HCT116 (cell line): Measurements from ENCODE around the gene FHOD1. TPM values are rescaled to one million over a fixed set of nuclear protein-coding genes. Genes with fewer than 3 reads are reported as not detected.
A peak's percentile ranks its signal among the peaks of the same experiment; 100 is the strongest.

Experiments used
- ATAC-seq: fragments of 200-7000 bp; cut with Tn5 transposase; 2 replicates; pipeline ENCODE4 v1.9.1; 2020; ENCODE audit warnings: mild to moderate bottlenecking, moderate library complexity
- BruUV-seq: library from RNA; stranded (reverse); fragments of 400-500 nt; replicated peaks from 2 replicates; lab custom pipeline; 2021; lab: Mats Ljungman, UMichigan
- CTCF ChIA-PET: fragments of 300-600 bp; sonication (Branson Sonifier 250); formaldehyde crosslinking; loops from one replicate; lab custom pipeline; 2021; ENCODE audit warnings: antibody characterized with exemption; lab: Charles Lee
- POLR2A ChIA-PET: fragments of 300-600, 350-600 bp; sonication (Branson Sonifier 250); formaldehyde crosslinking; loops from one replicate; lab custom pipeline; 2021; ENCODE audit warnings: antibody characterized with exemption; lab: Charles Lee
- RAD21 ChIA-PET, 2 experiments: fragments of 300-600 bp; sonication (Branson Sonifier 250); formaldehyde crosslinking; loops; one replicate each; lab custom pipeline; 2023; ENCODE audit warnings: low total read pairs in 2 of 2; ENCODE audit not compliant: uncharacterized antibody in 2 of 2, unreplicated experiment in 2 of 2, low non-redundant PET in 1 of 2; lab: Charles Lee
- DNase-seq: peaks from one replicate; pipeline ENCODE4 v3.0.0-alpha.2; 2010; ENCODE audit warnings: low read depth, low spot score
- H2AFZ ChIP-seq: fragments of 200-600 bp; shearing (Covaris generic), sonication (generic); 2 replicates; pipeline ENCODE4 v1.6.1; 2017; ENCODE audit warnings: low read depth, mixed run types, mixed read lengths, antibody characterized with exemption, low read length; ENCODE audit not compliant: poor library complexity, severe bottlenecking
- H3K27ac ChIP-seq: 2 replicates; pipeline ENCODE4 v1.5.1; 2012; ENCODE audit warnings: low read depth, low read length
- H3K27me3 ChIP-seq: fragments of 200-600 bp; sonication (generic); 2 replicates; pipeline ENCODE4 v1.6.1; 2016; ENCODE audit warnings: mixed run types, low read length, mixed read lengths; ENCODE audit not compliant: insufficient read depth
- H3K36me3 ChIP-seq, 2 experiments: fragments of 200-500 bp in 1 of 2; fragments of 200-600 bp in 1 of 2; sonication (Bioruptor generic) in 1 of 2; sonication (generic) in 1 of 2; 2 replicates each; pipeline versions ENCODE4 v1.5.1 to v1.6.1; 2014 to 2016; ENCODE audit warnings: low read length in 2 of 2, inconsistent platforms in 1 of 2, mixed read lengths in 1 of 2, mixed run types in 1 of 2; ENCODE audit not compliant: insufficient read depth in 2 of 2, control insufficient read depth in 1 of 2
- H3K4me1 ChIP-seq, 2 experiments: fragments of 200-600 bp in 1 of 2; sonication (generic) in 1 of 2; 2 replicates each; pipeline versions ENCODE4 v1.5.1 to v1.6.1; 2012 to 2017; ENCODE audit warnings: low read length in 2 of 2, inconsistent platforms in 1 of 2, mild to moderate bottlenecking in 1 of 2, mixed read lengths in 1 of 2, mixed run types in 1 of 2, moderate library complexity in 1 of 2; ENCODE audit not compliant: insufficient read depth in 2 of 2, control insufficient read depth in 1 of 2
- H3K4me2 ChIP-seq: fragments of 200-600 bp; sonication (generic); 2 replicates; pipeline ENCODE4 v1.6.1; 2017; ENCODE audit warnings: mixed run types, low read length, mixed read lengths
- H3K4me3 ChIP-seq, 2 experiments: fragments of 200-600 bp in 1 of 2; sonication (generic) in 1 of 2; replicated peaks in 1 of 2; 2 replicates each; pipeline ENCODE4 v1.5.1; 2011 to 2016; ENCODE audit warnings: low read length in 2 of 2, control low read depth in 1 of 2, low read depth in 1 of 2, mild to moderate bottlenecking in 1 of 2, mixed read lengths in 1 of 2, mixed run types in 1 of 2
- H3K79me2 ChIP-seq: fragments of 200-600 bp; sonication (generic); 2 replicates; pipeline ENCODE4 v1.6.1; 2017; ENCODE audit warnings: mild to moderate bottlenecking, mixed run types, low read length, moderate library complexity, mixed read lengths; ENCODE audit not compliant: insufficient read depth
- H3K9ac ChIP-seq: fragments of 200-600 bp; sonication (generic); 2 replicates; pipeline ENCODE4 v1.6.1; 2016; ENCODE audit warnings: low read length, mixed read lengths
- H3K9me2 ChIP-seq: fragments of 200-600 bp; sonication (generic), shearing (Covaris generic); 2 replicates; pipeline ENCODE4 v1.6.1; 2017; ENCODE audit warnings: mixed run types, mild to moderate bottlenecking, moderate library complexity; ENCODE audit not compliant: insufficient read depth
- H3K9me3 ChIP-seq, 2 experiments: fragments of 200-500 bp in 1 of 2; fragments of 200-600 bp in 1 of 2; sonication (Bioruptor generic) in 1 of 2; sonication (generic) in 1 of 2; 2 replicates each; pipeline ENCODE4 v1.6.1; 2014 to 2017; ENCODE audit warnings: low read length in 2 of 2, mixed read lengths in 2 of 2, inconsistent platforms in 1 of 2, low read depth in 1 of 2, mild to moderate bottlenecking in 1 of 2, mixed run types in 1 of 2, moderate library complexity in 1 of 2; ENCODE audit not compliant: control insufficient read depth in 1 of 2, insufficient read depth in 1 of 2
- H4K20me1 ChIP-seq: fragments of 200-600 bp; sonication (generic), shearing (Covaris generic); 2 replicates; pipeline ENCODE4 v1.6.1; 2017; ENCODE audit warnings: mixed run types, mild to moderate bottlenecking, moderate library complexity; ENCODE audit not compliant: insufficient read depth
- ATF3 ChIP-seq: IDR thresholded peaks from 2 replicates; pipeline ENCODE4 v1.6.1; 2012
- CBX3 ChIP-seq: IDR thresholded peaks from 2 replicates; pipeline ENCODE4 v1.6.1; 2012; ENCODE audit warnings: low read depth
- CTCF ChIP-seq, 3 experiments: fragments of 200-600 bp in 1 of 3; sonication (generic) in 1 of 3; IDR thresholded peaks in 2 of 3; conservative IDR thresholded peaks in 1 of 3; 2 replicates each; pipeline ENCODE4 v1.5.1; 2012 to 2017; ENCODE audit warnings: low read depth in 2 of 3, low read length in 2 of 3, antibody characterized with exemption in 1 of 3, borderline replicate concordance in 1 of 3, control low read depth in 1 of 3, mild to moderate bottlenecking in 1 of 3, mixed read lengths in 1 of 3, mixed run types in 1 of 3, moderate library complexity in 1 of 3; ENCODE audit not compliant: insufficient read depth in 1 of 3
- ELF1 ChIP-seq: IDR thresholded peaks from 2 replicates; pipeline ENCODE4 v1.6.1; 2012; ENCODE audit warnings: low read depth, borderline replicate concordance
- EZH2 ChIP-seq: fragments of 200-600 bp; sonication (generic); IDR thresholded peaks from 2 replicates; pipeline ENCODE4 v1.6.1; 2017; ENCODE audit warnings: antibody characterized with exemption, mixed run types
- EZH2phosphoT487 ChIP-seq: fragments of 200-600 bp; IDR thresholded peaks from 2 replicates; pipeline ENCODE4 v1.6.1; 2018; ENCODE audit warnings: antibody characterized with exemption, borderline replicate concordance
- FOSL1 ChIP-seq: IDR thresholded peaks from 2 replicates; pipeline ENCODE4 v1.6.1; 2012; ENCODE audit warnings: low read depth
- POLR2A ChIP-seq: IDR thresholded peaks from 2 replicates; pipeline ENCODE4 v1.7.0; 2011; ENCODE audit warnings: borderline replicate concordance; ENCODE audit not compliant: insufficient read depth, insufficient read length; ENCODE audit errors: extremely low read depth
- RAD21 ChIP-seq: IDR thresholded peaks from 2 replicates; pipeline ENCODE4 v1.6.1; 2012; ENCODE audit warnings: low read depth, mild to moderate bottlenecking
- REST ChIP-seq: IDR thresholded peaks from 2 replicates; pipeline ENCODE4 v1.6.1; 2012; ENCODE audit warnings: low read depth
- SIN3A ChIP-seq: IDR thresholded peaks from 2 replicates; pipeline ENCODE4 v1.6.1; 2012; ENCODE audit warnings: low read depth
- SRF ChIP-seq: IDR thresholded peaks from 2 replicates; pipeline ENCODE4 v1.6.1; 2012; ENCODE audit warnings: low read depth
- TCF7L2 ChIP-seq: IDR thresholded peaks from 2 replicates; pipeline ENCODE4 v1.7.0; 2011; ENCODE audit warnings: borderline replicate concordance, inconsistent platforms; ENCODE audit not compliant: insufficient read depth, insufficient read length; ENCODE audit errors: extremely low read depth
- YY1 ChIP-seq: IDR thresholded peaks from 2 replicates; pipeline ENCODE4 v1.6.1; 2011; ENCODE audit warnings: low read length, low read depth, moderate library complexity, mild to moderate bottlenecking; ENCODE audit not compliant: insufficient replicate concordance; ENCODE audit errors: extremely low read depth
- ZBTB33 ChIP-seq: IDR thresholded peaks from 2 replicates; pipeline ENCODE4 v1.6.1; 2011; ENCODE audit warnings: mild to moderate bottlenecking, low read length, moderate library complexity; ENCODE audit not compliant: insufficient replicate concordance; ENCODE audit errors: extremely low read depth
- ZFX ChIP-seq: fragments of 450-650 bp; IDR thresholded peaks from 2 replicates; pipeline ENCODE4 v1.6.1; 2017
- intact Hi-C: fragments of 100-400 bp; cut with micrococcal nuclease; formaldehyde crosslinking; loops from 2 replicates; pipeline ENCODE4 v1.10.0; 2022
- total RNA-seq: library from RNA; stranded (reverse); gene quantifications from one replicate; pipeline ENCODE4 v1.2.1, GENCODE V29; 2021; ENCODE audit not compliant: unreplicated experiment

Gene FHOD1
- total RNA-seq, 1 experiment from 2014 or later: 69.2 TPM

- H3K27ac ChIP-seq: peak overlapping the region; percentile 92; the same call in 1 of the 2 replicates
- H3K4me2 ChIP-seq: peak overlapping the region; percentile 94
- BruUV-seq: no TSS peak
- intact Hi-C loops: loop anchor here (5.0 kb wide), 1 partner anchor 168 kb away; the partner anchor contains the start of gene ZDHHC1
- peaks cover 21 to 45% of the 10 kb centered on the region in 2 experiments for H3K4me1 ChIP-seq
- ATAC-seq: no peak
- TF ChIP-seq TCF7L2 (no peak), REST (no peak), RAD21 (no peak), CBX3 (no peak), SIN3A (no peak), ZFX (no peak), POLR2A (no peak), ATF3 (no peak), FOSL1 (no peak), YY1 (no peak), SRF (no peak), ZBTB33 (no peak), CTCF (IDR thresholded peaks at IDR 0.05 in 2 of 3, conservative IDR thresholded peaks at IDR 0.05 in 1 of 3; ENCODE audit: borderline replicate concordance in 1 of 3, insufficient read depth in 1 of 3, low read depth in 2 of 3, low read length in 2 of 3) (no peak), ELF1 (no peak), EZH2 (no peak), EZH2phosphoT487 (no peak)
- TF ChIP-seq, all 23 proteins: peak for 0
- no peaks in the 10 kb centered on the region for H4K20me1 ChIP-seq
- H3K4me3 ChIP-seq: peak overlapping the region; percentile 71 to 92
- no peak overlapping the region for H2AFZ ChIP-seq
- ChIA-PET CTCF (interaction anchor here (4.4 kb wide), 1 partner anchor 11 kb away, joined by 17 read pairs; no protein-coding TSS in a partner anchor), POLR2A (interaction anchor here (1.1 kb wide), 1 partner anchor 13 kb away, joined by 3 read pairs; no protein-coding TSS in a partner anchor), RAD21 (no interaction called here)
- peak overlapping the region; percentile 87 for H3K9ac ChIP-seq
- no peaks in the 10 kb centered on the region for H3K9me2 ChIP-seq
- no peak for DNase-seq
- H3K9me3 ChIP-seq: no peaks in the 10 kb centered on the region
- peaks cover 17% of the 10 kb centered on the region for H3K79me2 ChIP-seq
- H3K36me3 ChIP-seq: no peaks in the 10 kb centered on the region
- no peaks in the 10 kb centered on the region for H3K27me3 ChIP-seq
Observed at GRCh38 chr16:67249178-67250044, 2.1 kb upstream of the FHOD1 start.
